ENCODE results near the gene PAX8.

Gene PAX8

DNA sequence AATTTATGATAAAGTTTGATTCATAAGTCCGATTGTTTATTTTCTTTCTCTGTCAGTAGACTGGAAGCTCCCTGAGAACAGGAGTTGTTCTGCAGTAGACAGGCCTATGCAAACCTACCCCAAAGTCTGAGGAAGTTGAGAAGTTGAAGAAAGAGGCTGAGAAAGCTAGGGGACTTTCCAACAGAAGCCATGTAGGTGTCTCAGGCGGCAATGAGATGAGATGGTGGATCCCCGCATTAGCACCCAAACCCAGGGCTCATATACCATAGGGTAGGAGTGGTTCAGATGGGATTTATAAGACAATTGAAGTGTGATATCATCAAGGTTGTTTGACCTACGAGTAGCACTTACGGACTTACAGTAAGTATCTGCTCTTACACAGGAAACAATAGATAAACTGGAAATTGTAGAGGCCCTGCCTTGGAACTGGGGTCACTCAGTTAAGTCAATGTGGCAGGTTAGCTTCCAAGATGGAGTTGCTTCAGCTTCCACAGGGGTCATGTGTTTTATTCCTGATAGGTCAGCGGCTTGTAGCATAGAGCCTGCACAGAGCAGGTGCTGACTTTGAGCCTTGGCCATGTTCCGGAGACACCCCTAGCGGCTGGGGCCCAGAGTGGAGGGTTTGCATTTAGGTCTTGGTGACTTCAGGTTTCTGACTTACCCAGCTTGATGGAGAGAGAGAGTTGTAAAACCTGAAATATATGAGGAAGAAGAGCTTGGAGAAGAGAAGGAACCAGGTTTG is 107.2 kb downstream of the PAX8 start:
- TF ChIP-seq POLR2AphosphoS5 (IDR thresholded peaks at IDR 0.05; ENCODE audit: low read depth, low read length) (no peak), POLR2A (IDR thresholded peaks at IDR 0.05; ENCODE audit: low read depth, low read length) (no peak), TAF1 (IDR thresholded peaks at IDR 0.05; ENCODE audit: borderline replicate concordance, low read depth, low read length) (no peak)
- DNase-seq (ENCODE audit: insufficient read length) = no peak
- no peak for FAIRE-seq

DNA sequence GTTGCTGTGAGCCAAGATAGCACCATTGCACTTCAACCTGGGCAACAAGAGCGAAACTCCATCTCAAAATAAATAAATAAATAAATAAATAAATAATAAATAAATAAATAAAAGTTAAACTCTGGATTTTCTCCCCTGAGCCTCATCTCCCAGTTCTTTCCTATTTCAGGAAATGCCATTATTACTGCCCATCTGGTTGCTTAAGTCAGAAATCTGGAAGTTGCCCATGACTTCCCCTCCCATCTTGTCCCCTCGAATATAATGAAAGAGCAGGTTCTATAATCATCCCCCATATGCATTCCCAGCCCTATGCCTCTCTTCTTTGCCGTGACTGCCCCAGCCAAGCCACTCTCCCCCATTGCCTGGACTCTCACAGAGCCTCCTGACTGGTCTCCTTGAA is 109.1 kb downstream of the PAX8 start:
- no peak for FAIRE-seq
- DNase-seq (ENCODE audit: insufficient read length) = no peak
- TF ChIP-seq POLR2AphosphoS5 (IDR thresholded peaks at IDR 0.05; ENCODE audit: low read depth, low read length) (no peak), TAF1 (IDR thresholded peaks at IDR 0.05; ENCODE audit: borderline replicate concordance, low read depth, low read length) (no peak), POLR2A (IDR thresholded peaks at IDR 0.05; ENCODE audit: low read depth, low read length) (no peak)

DNA sequence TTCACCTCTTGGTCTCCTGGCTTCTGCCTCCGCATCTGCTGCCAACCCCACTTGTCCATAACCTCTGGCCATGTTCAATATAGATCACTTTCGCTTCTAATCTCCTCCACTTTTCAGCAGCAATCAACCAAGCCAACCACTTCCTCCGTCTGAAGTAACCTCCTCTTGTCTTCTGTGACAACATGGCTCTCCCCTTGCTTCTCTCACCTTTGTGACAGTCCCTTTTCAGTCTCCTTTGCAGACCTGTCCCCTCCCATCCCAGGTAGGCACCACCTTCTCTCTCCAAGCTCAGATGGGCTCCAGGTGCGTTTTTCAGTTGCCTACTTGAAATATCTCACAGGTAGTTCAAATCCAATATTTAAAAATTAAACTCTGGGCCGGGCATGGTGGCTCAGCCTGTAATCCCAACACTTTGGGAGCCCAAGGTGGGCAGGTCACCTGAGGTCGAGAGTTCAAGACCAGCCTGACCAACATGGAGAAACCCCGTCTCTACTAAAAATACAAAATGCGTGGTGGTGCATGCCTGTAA is 109.7 kb downstream of the PAX8 start:
- FAIRE-seq (no peak), DNase-seq (ENCODE audit: insufficient read length) (no peak)
- TF ChIP-seq TAF1 (IDR thresholded peaks at IDR 0.05; ENCODE audit: borderline replicate concordance, low read depth, low read length) = no peak
- no peak for TF ChIP-seq POLR2AphosphoS5 (IDR thresholded peaks at IDR 0.05; ENCODE audit: low read depth, low read length)
- no peak for TF ChIP-seq POLR2A (IDR thresholded peaks at IDR 0.05; ENCODE audit: low read depth, low read length)

GRCh38 chr2:113167962-113168340 is 110.8 kb downstream of the PAX8 start:
- no peak for TF ChIP-seq POLR2AphosphoS5 (IDR thresholded peaks at IDR 0.05; ENCODE audit: low read depth, low read length)
- TF ChIP-seq POLR2A (IDR thresholded peaks at IDR 0.05; ENCODE audit: low read depth, low read length) = no peak
- no peak for TF ChIP-seq TAF1 (IDR thresholded peaks at IDR 0.05; ENCODE audit: borderline replicate concordance, low read depth, low read length)
- FAIRE-seq (no peak), DNase-seq (ENCODE audit: insufficient read length) (no peak)

DNA sequence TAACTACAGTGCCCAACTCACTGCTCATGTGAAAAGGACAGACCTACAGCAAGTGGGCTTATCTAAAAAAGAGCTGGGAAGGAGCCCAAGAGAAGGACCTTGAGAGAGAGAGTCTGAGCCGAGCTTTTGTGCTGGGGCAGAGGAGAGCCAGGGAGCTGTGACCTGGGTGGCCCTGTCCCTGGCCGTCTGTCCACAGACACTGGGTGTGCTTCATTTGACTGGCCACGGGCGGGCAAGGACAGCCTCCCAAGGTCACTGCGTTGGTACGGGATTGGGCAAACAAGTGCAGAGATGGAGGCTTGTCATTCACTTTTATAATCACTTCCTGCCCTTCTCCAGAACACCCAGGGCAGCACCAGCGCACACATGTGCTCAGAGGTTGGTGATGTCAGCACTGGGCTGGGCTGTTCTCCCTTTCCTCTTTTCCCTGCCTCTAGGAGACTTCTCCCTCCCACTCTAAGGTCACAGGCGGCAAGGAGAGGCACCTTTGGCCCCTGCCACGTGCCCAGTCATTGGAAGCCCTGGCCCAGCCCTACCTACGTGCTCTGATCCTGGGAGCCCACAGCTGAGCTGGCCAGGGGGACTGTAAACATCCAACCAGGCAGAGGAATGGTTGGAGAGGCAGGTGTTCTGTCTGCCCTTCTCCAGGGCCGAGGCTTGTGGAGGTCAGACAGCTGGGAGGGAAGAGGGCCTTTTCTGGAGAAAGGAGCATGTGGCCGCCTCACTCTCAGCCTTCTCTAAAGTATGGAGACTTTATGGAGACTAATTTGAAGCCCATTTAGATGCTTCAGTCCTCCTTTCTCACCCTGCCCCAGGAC is 111.4 kb downstream of the PAX8 start:
- FAIRE-seq (no peak), DNase-seq (ENCODE audit: insufficient read length) (no peak)
- TF ChIP-seq POLR2A (IDR thresholded peaks at IDR 0.05; ENCODE audit: low read depth, low read length) = no peak
- TF ChIP-seq TAF1 (IDR thresholded peaks at IDR 0.05; ENCODE audit: borderline replicate concordance, low read depth, low read length) = no peak
- TF ChIP-seq POLR2AphosphoS5 (IDR thresholded peaks at IDR 0.05; ENCODE audit: low read depth, low read length) = no peak

DNA sequence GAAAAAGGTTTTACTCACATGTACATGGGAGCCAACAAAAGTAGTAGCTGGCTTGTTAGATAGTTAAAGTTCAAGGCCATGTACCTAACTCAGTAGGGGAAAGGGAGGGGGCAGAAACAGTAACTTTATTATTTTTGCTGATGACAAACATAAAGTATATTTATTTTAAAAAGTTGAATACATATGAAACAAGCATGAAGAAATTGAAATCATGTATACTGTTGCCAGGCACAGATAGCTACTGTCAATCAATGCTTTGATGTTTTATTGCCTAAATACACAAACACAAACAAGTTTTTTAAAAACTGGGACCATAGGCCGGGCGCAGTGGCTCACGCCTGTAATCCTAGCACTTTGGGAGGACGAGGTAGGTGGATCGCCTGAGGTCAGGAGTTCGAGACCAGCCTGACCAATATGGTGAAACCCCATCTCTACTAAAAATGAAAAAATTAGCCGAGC is 112.5 kb downstream of the PAX8 start:
- no peak for TF ChIP-seq POLR2A (IDR thresholded peaks at IDR 0.05; ENCODE audit: low read depth, low read length)
- no peak for DNase-seq (ENCODE audit: insufficient read length)
- FAIRE-seq = no peak

Data from GM12892 (cell line).